DOHH2 (cell line): ENCODE data around the gene SLK.

Experiments
- H3F3A ChIP-seq: fragments of 200-600 bp; sonication (generic), shearing (Covaris generic); 2 replicates; pipeline ENCODE4 v1.6.0; 2016; ENCODE audit warnings: antibody characterized with exemption, mild to moderate bottlenecking; ENCODE audit not compliant: control insufficient read depth, insufficient read depth
- H3K27ac ChIP-seq: fragments of 200-600 bp; sonication (generic); 2 replicates; pipeline ENCODE4 v1.5.1; 2014; ENCODE audit warnings: low read depth, mild to moderate bottlenecking, low read length, moderate library complexity
- H3K27me3 ChIP-seq: fragments of 200-600 bp; sonication (generic); 2 replicates; pipeline ENCODE4 v1.6.1; 2014; ENCODE audit warnings: mild to moderate bottlenecking, low read length, mixed read lengths; ENCODE audit not compliant: control insufficient read depth
- H3K36me3 ChIP-seq: fragments of 200-600 bp; sonication (generic); 2 replicates; pipeline ENCODE4 v1.6.1; 2014; ENCODE audit warnings: mild to moderate bottlenecking, low read length, moderate library complexity, mixed read lengths; ENCODE audit not compliant: control insufficient read depth
- H3K4me1 ChIP-seq: fragments of 200-600 bp; sonication (generic); 2 replicates; pipeline ENCODE4 v1.6.1; 2014; ENCODE audit warnings: mild to moderate bottlenecking, low read length, mixed read lengths; ENCODE audit not compliant: control insufficient read depth
- H3K4me2 ChIP-seq: fragments of 200-600 bp; sonication (generic); 2 replicates; pipeline ENCODE4 v1.6.0; 2014; ENCODE audit warnings: mild to moderate bottlenecking, low read length, moderate library complexity
- H3K4me3 ChIP-seq: fragments of 200-600 bp; sonication (generic); 2 replicates; pipeline ENCODE4 v1.5.1; 2014; ENCODE audit warnings: mild to moderate bottlenecking, low read length, mixed read lengths
- H3K79me2 ChIP-seq: fragments of 200-600 bp; sonication (generic); 2 replicates; pipeline ENCODE4 v1.6.1; 2014; ENCODE audit warnings: mild to moderate bottlenecking, low read length, mixed read lengths; ENCODE audit not compliant: control insufficient read depth
- H3K9me2 ChIP-seq: fragments of 200-600 bp; sonication (generic); replicated peaks from 2 replicates; pipeline ENCODE4 v1.6.1; 2014; ENCODE audit warnings: mild to moderate bottlenecking, low read length, mixed read lengths; ENCODE audit not compliant: control insufficient read depth
- H3K9me3 ChIP-seq: fragments of 200-600 bp; sonication (generic); 2 replicates; pipeline ENCODE4 v1.6.1; 2014; ENCODE audit warnings: antibody characterized with exemption, low read length, mixed read lengths; ENCODE audit not compliant: control insufficient read depth, insufficient read depth
- H4K20me1 ChIP-seq: fragments of 200-600 bp; sonication (generic); 2 replicates; pipeline ENCODE4 v1.6.0; 2014; ENCODE audit warnings: low read depth, mild to moderate bottlenecking, antibody characterized with exemption, low read length, moderate library complexity; ENCODE audit not compliant: control insufficient read depth, insufficient read depth
- CTCF ChIP-seq: fragments of 200-600 bp; sonication (generic); IDR thresholded peaks from one replicate; pipeline ENCODE4 v1.5.1; 2014; ENCODE audit warnings: antibody characterized with exemption, mild to moderate bottlenecking, low read depth, low read length; ENCODE audit not compliant: poor library complexity, severe bottlenecking
- EZH2phosphoT487 ChIP-seq: fragments of 200-600 bp; sonication (generic); IDR thresholded peaks from 2 replicates; pipeline ENCODE4 v1.6.1; 2017; ENCODE audit warnings: borderline replicate concordance, mild to moderate bottlenecking, antibody characterized with exemption, low read length, moderate library complexity, mixed read lengths

The SLK gene

GRCh38 chr10:104077663-104078151, 110.8 kb downstream of the SLK start:
- Histone ChIP-seq H3K27me3 (peaks cover 25% of the 10 kb centered on the region), H3K4me1 (no peaks in the 10 kb centered on the region), H4K20me1 (no peaks in the 10 kb centered on the region), H3K79me2 (no peaks in the 10 kb centered on the region), H3K9me3 (no peaks in the 10 kb centered on the region), H3K4me3 (no peak overlapping the region), H3K27ac (no peak overlapping the region), H3K36me3 (no peaks in the 10 kb centered on the region), H3F3A (peaks cover 2% of the 10 kb centered on the region; the same call in 1 of the 2 replicates), H3K4me2 (no peak overlapping the region), H3K9me2 (no peaks in the 10 kb centered on the region)
- no peak for TF ChIP-seq CTCF
- TF ChIP-seq EZH2phosphoT487: no peak
